Hepatocyte (in vitro differentiated cells): ENCODE data around the gene VPS52.

Experiments
- CTCF ChIP-seq: fragments of 200-600 bp; sonication (generic); IDR thresholded peaks from 2 replicates; pipeline ENCODE4 v1.5.1; 2016; ENCODE audit warnings: antibody characterized with exemption, mild to moderate bottlenecking; ENCODE audit not compliant: poor library complexity
- EZH2 ChIP-seq: fragments of 200-600 bp; sonication (generic); IDR thresholded peaks from 2 replicates; pipeline ENCODE4 v1.6.1; 2016; ENCODE audit warnings: antibody characterized with exemption, mild to moderate bottlenecking, borderline replicate concordance
- EZH2phosphoT487 ChIP-seq: fragments of 200-600 bp; sonication (generic); IDR thresholded peaks from one replicate; pipeline ENCODE4 v1.6.1; 2018; ENCODE audit warnings: antibody characterized with exemption, mild to moderate bottlenecking, low read depth, moderate library complexity; ENCODE audit not compliant: unreplicated experiment, severe bottlenecking

- TF ChIP-seq EZH2 (no peak), CTCF (no peak), EZH2phosphoT487 (no peak)
Observed at GRCh38 chr6:33312361-33313104, 40.9 kb upstream of the VPS52 start.
